Uterus (tissue), 4 donors: Measurements from ENCODE around the gene DCAF7. TPM values are rescaled to one million over a fixed set of nuclear protein-coding genes. Genes with fewer than 3 reads are reported as not detected.

Experiments used
- DNase-seq, 2 donors: peaks; one replicate each; pipeline ENCODE4 v3.0.0-alpha.2; 2019 to 2020
- H3K27ac ChIP-seq, 2 donors: fragments of 200-600 bp; sonication (generic); 1 replicate in 1 of 2; 2 replicates in 1 of 2; pipeline ENCODE4 v1.5.1; 2016 to 2018
- H3K27me3 ChIP-seq, 2 donors: fragments of 200-600 bp; sonication (generic); one replicate each; pipeline ENCODE4 v1.5.1; 2018 to 2019; ENCODE audit warnings: control low read depth in 1 of 2
- H3K36me3 ChIP-seq, 2 donors: fragments of 200-600 bp; sonication (generic); one replicate each; pipeline ENCODE4 v1.5.1; 2019; ENCODE audit warnings: control low read depth in 1 of 2
- H3K4me1 ChIP-seq, 2 donors: fragments of 200-600 bp; sonication (generic); one replicate each; pipeline ENCODE4 v1.5.1; 2018 to 2019; ENCODE audit warnings: control low read depth in 1 of 2
- H3K4me3 ChIP-seq, 2 donors: fragments of 200-600 bp; sonication (generic); 1 replicate in 1 of 2; 2 replicates in 1 of 2; pipeline ENCODE4 v1.5.1; 2018 to 2019; ENCODE audit warnings: mild to moderate bottlenecking in 1 of 2
- H3K9me3 ChIP-seq, 2 donors: fragments of 200-600 bp; sonication (generic); one replicate each; pipeline ENCODE4 v1.5.1; 2019; ENCODE audit warnings: control low read depth in 1 of 2
- CTCF ChIP-seq, 4 experiments: fragments of 200-600 bp in 2 of 4; fragments of 450-650 bp in 2 of 4; sonication (generic) in 2 of 4; IDR thresholded peaks; one replicate each; pipeline ENCODE4 v1.5.1; 2016 to 2019; ENCODE audit warnings: antibody characterized with exemption in 4 of 4, mild to moderate bottlenecking in 2 of 4, moderate library complexity in 1 of 4
- POLR2A ChIP-seq, 2 donors: fragments of 450-650 bp; IDR thresholded peaks; one replicate each; pipeline ENCODE4 v1.6.1; 2016; ENCODE audit warnings: antibody characterized with exemption in 2 of 2, mild to moderate bottlenecking in 1 of 2, moderate library complexity in 1 of 2
- intact Hi-C: fragments of 100-400 bp; cut with DNase I; formaldehyde crosslinking; loops from one replicate; pipeline ENCODE4 v1.15.1; 2023; ENCODE audit warnings: low total_unique reads
- small RNA-seq: library from RNA; depleted of rRNA; stranded (forward); fragments of <200 nt; gene quantifications from one replicate; pipeline ENCODE3, GENCODE V24; 2016
- total RNA-seq, 4 donors: library from RNA; depleted of rRNA in 3 of 4; stranded (reverse); fragments of >200 nt in 3 of 4; gene quantifications; one replicate each; pipeline versions ENCODE4 v1.1.0 to v1.2.4, GENCODE V29; 2014 to 2023
- donor health status: DM: yes; HTN: yes; CAD: no.

The DCAF7 gene
- total RNA-seq, 4 donors from 2014 or later, result 5.6 to 51.1 (median 25.1) TPM

- Histone ChIP-seq H3K27me3 (no peaks in the 10 kb centered on the region), H3K9me3 (no peaks in the 10 kb centered on the region), H3K36me3 (no peaks in the 10 kb centered on the region), H3K27ac (no peak overlapping the region), H3K4me3 (no peak overlapping the region), H3K4me1 (no peaks in the 10 kb centered on the region)
- intact Hi-C loops, result no loop called here
- TF ChIP-seq CTCF (IDR thresholded peaks at IDR 0.05) (no peak), POLR2A (IDR thresholded peaks at IDR 0.05) (no peak)
- no peak for DNase-seq
These were observed 91.6 kb downstream of the DCAF7 start for GRCh38 chr17:63641692-63642448.

Small RNAs within 50 kb of the gene (small RNA-seq; reads per million reads assigned to genes)
- not detected for gene RNU6-288P

Other genes with a start within 250 kb of the DCAF7 start
- gene CYB561, start 104.2 kb upstream of the DCAF7 start, total RNA-seq, result 10 to 100 TPM; 15.0 to 19.5 (median 16.5) TPM
- 10 to 100 TPM in 1 of 4 donors, 1 to 10 TPM in 1, under 1 TPM in 1, not detected in 1; 0.77 to 27.4 (median 7.9) TPM for gene ACE, start 73.4 kb upstream of the DCAF7 start, total RNA-seq
- gene KCNH6, start 27.1 kb upstream of the DCAF7 start, total RNA-seq, result not detected
- gene TACO1, start 50.4 kb downstream of the DCAF7 start, total RNA-seq, result 10 to 100 TPM in 2 of 4 donors, 1 to 10 TPM in 2; 4.1 to 13.0 (median 8.4) TPM
- gene MAP3K3, start 71.9 kb downstream of the DCAF7 start, total RNA-seq, result 10 to 100 TPM; 31.5 to 63.0 (median 56.3) TPM
- gene LIMD2, start 149.6 kb downstream of the DCAF7 start, total RNA-seq, result 10 to 100 TPM in 3 of 4 donors, 1 to 10 TPM in 1; 3.8 to 23.2 (median 11.8) TPM
- gene STRADA, start 191.3 kb downstream of the DCAF7 start, total RNA-seq, result 10 to 100 TPM; 14.1 to 60.9 (median 27.9) TPM
- gene CCDC47, start 223.1 kb downstream of the DCAF7 start, total RNA-seq, result 10 to 100 TPM; 15.1 to 91.5 (median 49.3) TPM
- gene DDX42, start 223.7 kb downstream of the DCAF7 start, total RNA-seq, result 100 to 1,000 TPM in 3 of 4 donors, 10 to 100 TPM in 1; 89.9 to 180 (median 150) TPM